Measurements from ENCODE around the gene GAST. TPM values are rescaled to one million over a fixed set of nuclear protein-coding genes. Genes with fewer than 3 reads are reported as not detected.

GAST gene
- total and polyA plus RNA-seq, 10 of the 15 experiments (the other 5 are each of a cell fraction or from before 2014, with no cell fraction given): not detected

GRCh38 chr17:41707803-41708669 is 4.1 kb upstream of the GAST start (continued):
- no peak for TF ChIP-seq NR2C2 (IDR thresholded peaks at IDR 0.05; ENCODE audit: borderline replicate concordance, control insufficient read depth, insufficient read length, low read depth)
- no peak for TF ChIP-seq BRCA1 (IDR thresholded peaks at IDR 0.05; ENCODE audit: low read depth, low read length)
- no peak for TF ChIP-seq HDAC6 (IDR thresholded peaks at IDR 0.05; ENCODE audit: unreplicated experiment)
- TF ChIP-seq, protein P1, sequence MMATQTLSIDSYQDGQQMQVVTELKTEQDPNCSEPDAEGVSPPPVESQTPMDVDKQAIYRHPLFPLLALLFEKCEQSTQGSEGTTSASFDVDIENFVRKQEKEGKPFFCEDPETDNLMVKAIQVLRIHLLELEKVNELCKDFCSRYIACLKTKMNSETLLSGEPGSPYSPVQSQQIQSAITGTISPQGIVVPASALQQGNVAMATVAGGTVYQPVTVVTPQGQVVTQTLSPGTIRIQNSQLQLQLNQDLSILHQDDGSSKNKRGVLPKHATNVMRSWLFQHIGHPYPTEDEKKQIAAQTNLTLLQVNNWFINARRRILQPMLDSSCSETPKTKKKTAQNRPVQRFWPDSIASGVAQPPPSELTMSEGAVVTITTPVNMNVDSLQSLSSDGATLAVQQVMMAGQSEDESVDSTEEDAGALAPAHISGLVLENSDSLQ (IDR thresholded peaks at IDR 0.05): no peak
- TF ChIP-seq RUNX3 (IDR thresholded peaks at IDR 0.05; ENCODE audit: low read length): no peak
- no peak for TF ChIP-seq CHD2 (IDR thresholded peaks at IDR 0.05; ENCODE audit: borderline replicate concordance, low read depth, low read length)
- no peak for TF ChIP-seq ATF2 (IDR thresholded peaks at IDR 0.05; ENCODE audit: low read length)
- TF ChIP-seq IKZF2 (IDR thresholded peaks at IDR 0.05): no peak
- TF ChIP-seq ELK1 (IDR thresholded peaks at IDR 0.05; ENCODE audit: low read depth, low read length): no peak
- TF ChIP-seq E2F8 (IDR thresholded peaks at IDR 0.05; ENCODE audit: low read depth, partially characterized antibody): no peak
- TF ChIP-seq TCF3 (IDR thresholded peaks at IDR 0.05; ENCODE audit: borderline replicate concordance, insufficient read depth, low read depth, low read length): no peak

All from GM12878 (cell line).